ENCODE results near the gene SLC22A23. TPM values are rescaled to one million over a fixed set of nuclear protein-coding genes. Genes with fewer than 3 reads are reported as not detected.

Gene SLC22A23
- total RNA-seq, 1 experiment from 2014 or later, result 6.8 TPM

- H3K23ac ChIP-seq (ENCODE audit: insufficient read length, low read depth, low read length), result no peak overlapping the region
- H3K23me2 ChIP-seq (ENCODE audit: insufficient read length, low read depth, low read length, poor library complexity, severe bottlenecking), result no peaks in the 10 kb centered on the region
- H3K18ac ChIP-seq (ENCODE audit: insufficient read length, low read depth, low read length), result no peak overlapping the region
- H3K4ac ChIP-seq (ENCODE audit: low read depth, low read length), result no peak overlapping the region
- no peak overlapping the region for H2BK20ac ChIP-seq (ENCODE audit: low read depth, low read length, poor library complexity, severe bottlenecking)
- no peak for DNase-seq
- no peaks in the 10 kb centered on the region for H3K9me3 Mint-ChIP-seq
- H3K4me1 Mint-ChIP-seq, result peaks cover 21 to 22% of the 10 kb centered on the region in 2 experiments
- peak overlapping the region in 2 of 3 experiments; percentile 21 to 70; a peak in 3 of 7 replicates for H3K27ac Mint-ChIP-seq
- no peak overlapping the region for H3K14ac ChIP-seq (ENCODE audit: insufficient read depth, low read length)
- no peak for TF ChIP-seq CTCF (conservative IDR thresholded peaks at IDR 0.05)
- no peak overlapping the region for H3K56ac ChIP-seq (ENCODE audit: insufficient read length, low read depth, low read length)
- no peak overlapping the region for H3K4me2 ChIP-seq (ENCODE audit: insufficient read depth, insufficient read length, low read length)
- peaks cover 0 to 20% (median 0%) of the 10 kb centered on the region in 3 experiments; a peak in 2 of 7 replicates for H3K36me3 Mint-ChIP-seq (ENCODE audit: insufficient read depth in 1 of 3, low read depth in 3 of 3)
- H4K5ac ChIP-seq (ENCODE audit: insufficient read length, low read depth, low read length), result no peak overlapping the region
- H3K9me3 ChIP-seq (ENCODE audit: control insufficient read depth, low read depth, low read length), result no peaks in the 10 kb centered on the region
- no peak overlapping the region for H2AFZ ChIP-seq (ENCODE audit: low read length)
- H3K79me2 ChIP-seq (ENCODE audit: insufficient read depth, low read length), result no peaks in the 10 kb centered on the region; the same call in 1 of the 2 replicates
- no peaks in the 10 kb centered on the region for H3K27me3 ChIP-seq (ENCODE audit: insufficient read depth, low read length)
- no peaks in the 10 kb centered on the region for H3K27me3 Mint-ChIP-seq (ENCODE audit: low read depth)
- WGBS (ENCODE audit: extremely low coverage, insufficient read length, low lambda C conversion rate), result no CpG with 5 or more reads among the region's 6 CpGs
- H3K4me1 ChIP-seq (ENCODE audit: insufficient read depth, low read length), result peaks cover 4% of the 10 kb centered on the region; the same call in 1 of the 2 replicates
- no peak overlapping the region for H3K4me3 Mint-ChIP-seq
- no peak overlapping the region for H3T11ph ChIP-seq (ENCODE audit: low read length)
- no peak overlapping the region for H4K8ac ChIP-seq (replicated peaks; ENCODE audit: insufficient read length, low read depth, low read length)
- peaks cover 3% of the 10 kb centered on the region for H4K20me1 ChIP-seq (ENCODE audit: control insufficient read depth, insufficient read depth, insufficient read length)
- H3K79me1 ChIP-seq (ENCODE audit: insufficient read depth, low read depth, low read length, poor library complexity, severe bottlenecking), result no peaks in the 10 kb centered on the region
- no peak overlapping the region for H2AK5ac ChIP-seq (ENCODE audit: insufficient read length, low read length)
- H3K9ac ChIP-seq (ENCODE audit: extremely low read depth, insufficient read length, low read length), result no peak overlapping the region
- no peak overlapping the region for H2BK5ac ChIP-seq (ENCODE audit: insufficient read length, low read length)
- H3K27ac ChIP-seq (ENCODE audit: insufficient read length, low read depth, low read length), result no peak overlapping the region
- H2BK120ac ChIP-seq (ENCODE audit: low read depth, low read length, poor library complexity, severe bottlenecking), result no peak overlapping the region
- H2BK12ac ChIP-seq (ENCODE audit: insufficient read length, low read depth, low read length), result no peak overlapping the region
- H4K91ac ChIP-seq (ENCODE audit: insufficient read length, low read depth, low read length), result no peak overlapping the region
- no peak overlapping the region for H2BK15ac ChIP-seq (ENCODE audit: low read depth, low read length)
These were observed 54.3 kb downstream of the SLC22A23 start for GRCh38 chr6:3402310-3403237.
